Vagina (tissue), 2 donors: Measurements from ENCODE around the gene SCAPER.

ENCODE experiments used
- POLR2A ChIP-seq, 2 donors: fragments of 450-650 bp; IDR thresholded peaks; one replicate each; pipeline ENCODE4 v1.6.1; 2017; ENCODE audit warnings: antibody characterized with exemption in 2 of 2, mild to moderate bottlenecking in 2 of 2, moderate library complexity in 2 of 2
- TF ChIP-seq, protein P1 (sequence below), 3 experiments: fragments of 450-650 bp in 2 of 3; fragments of 200-600 bp in 1 of 3; sonication (generic) in 1 of 3; IDR thresholded peaks; one replicate each; pipeline ENCODE4 v1.5.1; 2017 to 2019; ENCODE audit warnings: antibody characterized with exemption in 3 of 3, mild to moderate bottlenecking in 2 of 3, moderate library complexity in 2 of 3

DNA sequence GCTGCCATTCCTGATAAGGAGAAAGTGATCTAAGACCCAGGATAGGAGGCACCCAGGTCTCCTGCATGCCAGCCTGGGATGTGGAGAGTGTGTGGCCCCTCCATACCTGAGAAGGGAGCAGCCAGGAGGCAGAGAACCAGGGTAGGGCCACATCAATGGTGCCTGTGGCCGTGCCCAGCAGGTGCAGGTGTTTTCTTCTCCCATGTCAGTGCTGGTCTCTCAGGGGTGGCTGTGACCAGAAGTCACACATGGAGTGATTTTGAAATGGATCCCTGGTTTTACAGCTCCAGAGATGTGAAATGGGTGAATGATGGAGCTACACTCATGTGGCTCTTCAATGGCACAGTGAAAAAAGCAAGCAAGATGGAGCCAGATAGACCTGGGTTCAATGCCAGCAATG, 571.8 kb downstream of the SCAPER start:
- TF ChIP-seq POLR2A (IDR thresholded peaks at IDR 0.05), result no peak
- TF ChIP-seq, protein P1, sequence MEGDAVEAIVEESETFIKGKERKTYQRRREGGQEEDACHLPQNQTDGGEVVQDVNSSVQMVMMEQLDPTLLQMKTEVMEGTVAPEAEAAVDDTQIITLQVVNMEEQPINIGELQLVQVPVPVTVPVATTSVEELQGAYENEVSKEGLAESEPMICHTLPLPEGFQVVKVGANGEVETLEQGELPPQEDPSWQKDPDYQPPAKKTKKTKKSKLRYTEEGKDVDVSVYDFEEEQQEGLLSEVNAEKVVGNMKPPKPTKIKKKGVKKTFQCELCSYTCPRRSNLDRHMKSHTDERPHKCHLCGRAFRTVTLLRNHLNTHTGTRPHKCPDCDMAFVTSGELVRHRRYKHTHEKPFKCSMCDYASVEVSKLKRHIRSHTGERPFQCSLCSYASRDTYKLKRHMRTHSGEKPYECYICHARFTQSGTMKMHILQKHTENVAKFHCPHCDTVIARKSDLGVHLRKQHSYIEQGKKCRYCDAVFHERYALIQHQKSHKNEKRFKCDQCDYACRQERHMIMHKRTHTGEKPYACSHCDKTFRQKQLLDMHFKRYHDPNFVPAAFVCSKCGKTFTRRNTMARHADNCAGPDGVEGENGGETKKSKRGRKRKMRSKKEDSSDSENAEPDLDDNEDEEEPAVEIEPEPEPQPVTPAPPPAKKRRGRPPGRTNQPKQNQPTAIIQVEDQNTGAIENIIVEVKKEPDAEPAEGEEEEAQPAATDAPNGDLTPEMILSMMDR (IDR thresholded peaks at IDR 0.05), result no peak
